Suprapubic skin (tissue), 4 donors: ENCODE measurements around the gene KCNK18.

Experiments
- CTCF ChIP-seq, 2 donors: fragments of 200-600 bp in 1 of 2; fragments of 450-650 bp in 1 of 2; sonication (generic) in 1 of 2; IDR thresholded peaks; one replicate each; pipeline ENCODE4 v1.5.1; 2016 to 2019; ENCODE audit warnings: antibody characterized with exemption in 2 of 2, mild to moderate bottlenecking in 1 of 2, moderate library complexity in 1 of 2
- POLR2A ChIP-seq, 2 donors: fragments of 450-650 bp; IDR thresholded peaks; one replicate each; pipeline ENCODE4 v1.6.1; 2017; ENCODE audit warnings: antibody characterized with exemption in 2 of 2, mild to moderate bottlenecking in 2 of 2, moderate library complexity in 2 of 2
- POLR2AphosphoS5 ChIP-seq, 3 donors: sonication (generic); formaldehyde crosslinking; IDR thresholded peaks; one replicate each; pipeline ENCODE4 v1.6.1; 2017; ENCODE audit warnings: antibody characterized with exemption in 3 of 3

GRCh38 chr10:117148284-117148683 lies 49.0 kb upstream of the KCNK18 start:
- TF ChIP-seq POLR2A (IDR thresholded peaks at IDR 0.05) (no peak), POLR2AphosphoS5 (IDR thresholded peaks at IDR 0.05) (no peak), CTCF (IDR thresholded peaks at IDR 0.05) (no peak)
